IMR-90 (cell line): ENCODE data around the gene OR13A1. TPM values are rescaled to one million over a fixed set of nuclear protein-coding genes. Genes with fewer than 3 reads are reported as not detected.

ENCODE experiments used
- ATAC-seq: fragments of 200-7000 bp; cut with Tn5 transposase; 2 replicates; pipeline ENCODE4 v1.9.1; 2020; ENCODE audit warnings: low read depth, mild to moderate bottlenecking, moderate library complexity
- BruUV-seq: library from RNA; stranded (reverse); fragments of 400-500 nt; replicated peaks from 2 replicates; lab custom pipeline; 2021; lab: Mats Ljungman, UMichigan
- CTCF ChIA-PET: fragments of 300-600 bp; formaldehyde crosslinking; extraction: SDS; loops from one replicate; lab custom pipeline; 2021; ENCODE audit warnings: antibody characterized with exemption; lab: Yijun Ruan, JAX
- POLR2A ChIA-PET: fragments of 300-600 bp; sonication (Branson Sonifier 250); formaldehyde crosslinking; loops from one replicate; lab custom pipeline; 2022; ENCODE audit warnings: antibody characterized with exemption; ENCODE audit not compliant: unreplicated experiment; lab: Charles Lee
- DNase-seq: peaks from one replicate; pipeline ENCODE4 v3.0.0; 2013
- H2AFZ ChIP-seq: replicated peaks from 2 replicates; pipeline ENCODE3; 2013; ENCODE audit warnings: low read length, mild to moderate bottlenecking; ENCODE audit not compliant: poor library complexity
- H2AK5ac ChIP-seq: 2 replicates; pipeline ENCODE4 v1.6.1; 2013; ENCODE audit warnings: low read depth, low read length, inconsistent platforms
- H2AK9ac ChIP-seq: replicated peaks from 2 replicates; pipeline ENCODE3; 2013; ENCODE audit warnings: mild to moderate bottlenecking, low read depth, low read length, moderate library complexity; ENCODE audit not compliant: poor library complexity
- H2BK120ac ChIP-seq: 2 replicates; pipeline ENCODE4 v1.6.1; 2013; ENCODE audit warnings: low read depth, low read length, inconsistent platforms
- H2BK15ac ChIP-seq: 3 replicates; pipeline ENCODE4 v1.6.1; 2013; ENCODE audit warnings: low read depth, low read length, inconsistent platforms
- H2BK20ac ChIP-seq: 2 replicates; pipeline ENCODE4 v1.6.1; 2013; ENCODE audit warnings: low read depth, mild to moderate bottlenecking, inconsistent platforms, low read length, moderate library complexity
- H2BK5ac ChIP-seq: 2 replicates; pipeline ENCODE4 v1.6.1; 2013; ENCODE audit warnings: mild to moderate bottlenecking, low read depth, low read length, inconsistent platforms; ENCODE audit not compliant: poor library complexity, severe bottlenecking
- H3K14ac ChIP-seq: replicated peaks from 2 replicates; pipeline ENCODE4 v1.6.1; 2013; ENCODE audit warnings: low read depth, low read length, inconsistent platforms
- H3K18ac ChIP-seq: 2 replicates; pipeline ENCODE4 v1.6.1; 2013; ENCODE audit warnings: low read depth, low read length, control low read depth
- H3K23ac ChIP-seq: 2 replicates; pipeline ENCODE4 v1.6.1; 2013; ENCODE audit warnings: low read depth, low read length, inconsistent platforms
- H3K27ac ChIP-seq: 2 replicates; pipeline ENCODE4 v1.5.1; 2013; ENCODE audit warnings: mild to moderate bottlenecking, control low read depth, low read length; ENCODE audit not compliant: insufficient read depth
- H3K27me3 ChIP-seq: 2 replicates; pipeline ENCODE4 v1.6.1; 2013; ENCODE audit warnings: low read length; ENCODE audit not compliant: control insufficient read depth, insufficient read depth
- H3K36me3 ChIP-seq: 2 replicates; pipeline ENCODE4 v1.6.1; 2013; ENCODE audit warnings: low read length, mixed read lengths; ENCODE audit not compliant: control insufficient read depth, insufficient read depth
- H3K4ac ChIP-seq: 2 replicates; pipeline ENCODE4 v1.6.1; 2013; ENCODE audit warnings: low read depth, low read length, inconsistent platforms
- H3K4me1 ChIP-seq: 2 replicates; pipeline ENCODE4 v1.6.1; 2013; ENCODE audit warnings: low read length, mixed read lengths; ENCODE audit not compliant: control insufficient read depth, insufficient read depth
- H3K4me2 ChIP-seq: 2 replicates; pipeline ENCODE4 v1.6.1; 2013; ENCODE audit warnings: low read depth, mild to moderate bottlenecking, control low read depth, low read length, moderate library complexity
- H3K4me3 ChIP-seq: 2 replicates; pipeline ENCODE4 v1.5.1; 2013; ENCODE audit warnings: low read depth, mild to moderate bottlenecking, control low read depth, low read length, moderate library complexity; ENCODE audit not compliant: insufficient read depth
- H3K56ac ChIP-seq: 2 replicates; pipeline ENCODE4 v1.6.1; 2013; ENCODE audit warnings: low read length, inconsistent platforms; ENCODE audit not compliant: insufficient read depth; ENCODE audit errors: extremely low read depth
- H3K79me1 ChIP-seq, 2 experiments: 2 replicates each; pipeline ENCODE4 v1.6.1; 2013; ENCODE audit warnings: low read length in 2 of 2, inconsistent platforms in 1 of 2, low read depth in 1 of 2
- H3K9ac ChIP-seq: 2 replicates; pipeline ENCODE4 v1.6.1; 2013; ENCODE audit warnings: low read depth, low read length, control low read depth
- H3K9me1 ChIP-seq: 2 replicates; pipeline ENCODE4 v1.6.1; 2013; ENCODE audit warnings: low read length, inconsistent platforms; ENCODE audit not compliant: insufficient read depth
- H3K9me3 ChIP-seq: 2 replicates; pipeline ENCODE4 v1.6.1; 2013; ENCODE audit warnings: low read length; ENCODE audit not compliant: control insufficient read depth, insufficient read depth
- H4K20me1 ChIP-seq: 2 replicates; pipeline ENCODE4 v1.6.1; 2013; ENCODE audit warnings: low read length, inconsistent platforms; ENCODE audit not compliant: insufficient read depth
- H4K5ac ChIP-seq: 2 replicates; pipeline ENCODE4 v1.6.1; 2013; ENCODE audit warnings: mild to moderate bottlenecking, low read depth, low read length, control low read depth
- H4K8ac ChIP-seq, 2 experiments: 2 replicates each; pipeline ENCODE4 v1.6.1; 2013; ENCODE audit warnings: low read depth in 2 of 2, low read length in 2 of 2, control low read depth in 1 of 2, inconsistent platforms in 1 of 2
- H4K91ac ChIP-seq: 2 replicates; pipeline ENCODE4 v1.6.1; 2013; ENCODE audit warnings: low read depth, low read length, inconsistent platforms; ENCODE audit not compliant: insufficient read depth
- BHLHE40 ChIP-seq: fragments of 150-350 bp; IDR thresholded peaks from 2 replicates; pipeline ENCODE4 v1.6.1; 2016; ENCODE audit warnings: mild to moderate bottlenecking, low read depth, low read length
- CEBPB ChIP-seq: IDR thresholded peaks from 2 replicates; pipeline ENCODE4 v1.6.1; 2012; ENCODE audit warnings: low read depth, low read length, improper control_type of control experiment
- CHD1 ChIP-seq: IDR thresholded peaks from 2 replicates; pipeline ENCODE4 v1.6.1; 2012; ENCODE audit warnings: low read depth, low read length, improper control_type of control experiment
- FOS ChIP-seq: fragments of 150-350 bp; IDR thresholded peaks from 2 replicates; pipeline ENCODE4 v1.6.1; 2016; ENCODE audit warnings: low read depth, low read length
- MAFK ChIP-seq: IDR thresholded peaks from 2 replicates; pipeline ENCODE4 v1.6.1; 2012; ENCODE audit warnings: low read depth, low read length, improper control_type of control experiment
- MAZ ChIP-seq: IDR thresholded peaks from 2 replicates; pipeline ENCODE4 v1.6.1; 2012; ENCODE audit warnings: low read depth, mild to moderate bottlenecking, low read length, improper control_type of control experiment, moderate library complexity, borderline replicate concordance
- MXI1 ChIP-seq: IDR thresholded peaks from 2 replicates; pipeline ENCODE4 v1.6.1; 2012; ENCODE audit warnings: low read depth, mild to moderate bottlenecking, low read length, moderate library complexity, borderline replicate concordance
- NFE2L2 ChIP-seq: fragments of 150-350 bp; IDR thresholded peaks from 2 replicates; pipeline ENCODE4 v1.6.1; 2016; ENCODE audit warnings: low read depth, mild to moderate bottlenecking, low read length
- POLR2A ChIP-seq: IDR thresholded peaks from 2 replicates; pipeline ENCODE4 v1.6.1; 2012; ENCODE audit warnings: mild to moderate bottlenecking, low read depth, low read length
- RAD21 ChIP-seq: IDR thresholded peaks from 2 replicates; pipeline ENCODE4 v1.6.1; 2012; ENCODE audit warnings: low read length, improper control_type of control experiment
- RCOR1 ChIP-seq: IDR thresholded peaks from 2 replicates; pipeline ENCODE4 v1.6.1; 2012; ENCODE audit warnings: mild to moderate bottlenecking, low read length, improper control_type of control experiment; ENCODE audit not compliant: insufficient replicate concordance
- RFX5 ChIP-seq: IDR thresholded peaks from 2 replicates; pipeline ENCODE4 v1.8.0; 2012; ENCODE audit warnings: low read depth, mild to moderate bottlenecking, low read length, moderate library complexity
- SMC3 ChIP-seq: fragments of 150-350 bp; IDR thresholded peaks from 2 replicates; pipeline ENCODE4 v1.6.1; 2016; ENCODE audit warnings: low read depth, mild to moderate bottlenecking, antibody characterized with exemption, low read length, moderate library complexity
- dilution Hi-C: fragments of 300-500 bp; cut with HindIII; formaldehyde crosslinking; loops from one replicate; pipeline ENCODE4 v1.14.3; 2018; ENCODE audit warnings: low sequenced_read_pairs; ENCODE audit not compliant: unreplicated experiment
- in situ Hi-C: fragments of 300-500 bp; cut with MboI; formaldehyde crosslinking; loops from 3 replicates; pipeline ENCODE4 v1.14.3; 2019; ENCODE audit warnings: low sequenced_read_pairs, inconsistent platforms, mixed read lengths
- intact Hi-C: fragments of 100-400 bp; cut with micrococcal nuclease; formaldehyde crosslinking; loops from 2 replicates; pipeline ENCODE4 v1.10.0; 2022
- polyA plus RNA-seq, 3 experiments: library from polyadenylated mRNA; depleted of rRNA; stranded (reverse); fragments of >200 nt; gene quantifications; 2 replicates each; pipeline ENCODE4 v1.2.3, GENCODE V29; 2012; ENCODE audit warnings: low replicate concordance in 1 of 3
- total RNA-seq: library from RNA; depleted of rRNA; stranded (reverse); fragments of >200 nt; gene quantifications from 2 replicates; pipeline ENCODE4 v1.2.3, GENCODE V29; 2012
- TF ChIP-seq, protein P1 (sequence below): conservative IDR thresholded peaks from 2 replicates; pipeline ENCODE4 v1.5.1; 2012; ENCODE audit warnings: mild to moderate bottlenecking, low read depth, low read length, improper control_type of control experiment
- TF ChIP-seq, protein P2 (sequence below): fragments of 150-350 bp; IDR thresholded peaks from 2 replicates; pipeline ENCODE4 v1.6.1; 2017; ENCODE audit warnings: mild to moderate bottlenecking, antibody characterized with exemption, low read length, low read depth
- TF ChIP-seq, protein P3 (sequence below): fragments of 150-350 bp; IDR thresholded peaks from 2 replicates; pipeline ENCODE4 v1.6.1; 2016; ENCODE audit warnings: low read depth, mild to moderate bottlenecking, low read length, moderate library complexity, borderline replicate concordance

The OR13A1 gene
- total and polyA plus RNA-seq, 2 of the 4 experiments (the other 2 are of a cell fraction) = not detected

DNA sequence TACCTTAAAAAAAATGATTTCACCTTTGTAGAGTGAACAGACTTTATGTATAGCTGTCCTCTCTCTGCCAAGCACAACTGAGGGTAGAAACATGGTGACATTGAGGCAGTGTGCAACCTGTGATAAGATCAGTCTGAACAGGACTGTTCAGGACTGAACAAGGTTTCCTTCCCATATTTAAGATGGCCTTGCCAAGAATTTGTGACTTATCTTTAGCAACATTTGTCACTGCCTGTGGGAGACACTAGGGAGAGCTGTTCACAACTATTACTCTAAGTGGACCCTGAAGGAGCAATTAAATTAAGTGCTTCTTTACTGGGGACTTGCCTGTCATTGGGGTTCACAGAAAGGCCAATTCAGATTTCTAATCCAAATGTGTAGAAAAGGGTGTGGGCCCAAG, 6.7 kb downstream of the OR13A1 start:
- DNase-seq = no peak
- Histone ChIP-seq H3K4me2 (no peak overlapping the region), H3K27me3 (no peaks in the 10 kb centered on the region; the same call in 1 of the 2 replicates), H2BK120ac (no peak overlapping the region), H2BK20ac (no peak overlapping the region), H3K56ac (no peak overlapping the region), H4K8ac (no peak overlapping the region), H4K5ac (no peak overlapping the region), H3K23ac (no peak overlapping the region), H3K27ac (no peak overlapping the region), H2BK15ac (no peak overlapping the region), H4K20me1 (no peaks in the 10 kb centered on the region), H3K4ac (no peak overlapping the region), H2AK9ac (no peak overlapping the region), H2AFZ (no peak overlapping the region), H3K79me1 (no peaks in the 10 kb centered on the region), H3K14ac (no peak overlapping the region), H3K9me3 (no peaks in the 10 kb centered on the region), H3K18ac (no peak overlapping the region), H2AK5ac (no peak overlapping the region), H2BK5ac (no peak overlapping the region), H3K36me3 (no peaks in the 10 kb centered on the region), H4K91ac (no peak overlapping the region), H3K9me1 (no peaks in the 10 kb centered on the region), H3K9ac (no peak overlapping the region), H3K4me1 (no peaks in the 10 kb centered on the region), H3K4me3 (no peak overlapping the region)
- TF ChIP-seq MAZ (no peak), POLR2A (no peak), RAD21 (no peak), RCOR1 (no peak), SMC3 (no peak), BHLHE40 (no peak), MAFK (no peak), RFX5 (no peak), NFE2L2 (no peak), MXI1 (no peak), CHD1 (no peak), FOS (no peak), CEBPB (no peak)
- TF ChIP-seq, protein P1, sequence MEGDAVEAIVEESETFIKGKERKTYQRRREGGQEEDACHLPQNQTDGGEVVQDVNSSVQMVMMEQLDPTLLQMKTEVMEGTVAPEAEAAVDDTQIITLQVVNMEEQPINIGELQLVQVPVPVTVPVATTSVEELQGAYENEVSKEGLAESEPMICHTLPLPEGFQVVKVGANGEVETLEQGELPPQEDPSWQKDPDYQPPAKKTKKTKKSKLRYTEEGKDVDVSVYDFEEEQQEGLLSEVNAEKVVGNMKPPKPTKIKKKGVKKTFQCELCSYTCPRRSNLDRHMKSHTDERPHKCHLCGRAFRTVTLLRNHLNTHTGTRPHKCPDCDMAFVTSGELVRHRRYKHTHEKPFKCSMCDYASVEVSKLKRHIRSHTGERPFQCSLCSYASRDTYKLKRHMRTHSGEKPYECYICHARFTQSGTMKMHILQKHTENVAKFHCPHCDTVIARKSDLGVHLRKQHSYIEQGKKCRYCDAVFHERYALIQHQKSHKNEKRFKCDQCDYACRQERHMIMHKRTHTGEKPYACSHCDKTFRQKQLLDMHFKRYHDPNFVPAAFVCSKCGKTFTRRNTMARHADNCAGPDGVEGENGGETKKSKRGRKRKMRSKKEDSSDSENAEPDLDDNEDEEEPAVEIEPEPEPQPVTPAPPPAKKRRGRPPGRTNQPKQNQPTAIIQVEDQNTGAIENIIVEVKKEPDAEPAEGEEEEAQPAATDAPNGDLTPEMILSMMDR = no peak
- TF ChIP-seq, protein P2, sequence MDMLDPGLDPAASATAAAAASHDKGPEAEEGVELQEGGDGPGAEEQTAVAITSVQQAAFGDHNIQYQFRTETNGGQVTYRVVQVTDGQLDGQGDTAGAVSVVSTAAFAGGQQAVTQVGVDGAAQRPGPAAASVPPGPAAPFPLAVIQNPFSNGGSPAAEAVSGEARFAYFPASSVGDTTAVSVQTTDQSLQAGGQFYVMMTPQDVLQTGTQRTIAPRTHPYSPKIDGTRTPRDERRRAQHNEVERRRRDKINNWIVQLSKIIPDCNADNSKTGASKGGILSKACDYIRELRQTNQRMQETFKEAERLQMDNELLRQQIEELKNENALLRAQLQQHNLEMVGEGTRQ = no peak
- TF ChIP-seq, protein P3, sequence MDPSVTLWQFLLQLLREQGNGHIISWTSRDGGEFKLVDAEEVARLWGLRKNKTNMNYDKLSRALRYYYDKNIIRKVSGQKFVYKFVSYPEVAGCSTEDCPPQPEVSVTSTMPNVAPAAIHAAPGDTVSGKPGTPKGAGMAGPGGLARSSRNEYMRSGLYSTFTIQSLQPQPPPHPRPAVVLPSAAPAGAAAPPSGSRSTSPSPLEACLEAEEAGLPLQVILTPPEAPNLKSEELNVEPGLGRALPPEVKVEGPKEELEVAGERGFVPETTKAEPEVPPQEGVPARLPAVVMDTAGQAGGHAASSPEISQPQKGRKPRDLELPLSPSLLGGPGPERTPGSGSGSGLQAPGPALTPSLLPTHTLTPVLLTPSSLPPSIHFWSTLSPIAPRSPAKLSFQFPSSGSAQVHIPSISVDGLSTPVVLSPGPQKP = no peak
- ChIA-PET POLR2A (no interaction called here), CTCF (no interaction called here)
- in situ Hi-C loops (no loop called here), dilution Hi-C loops (no loop called here), intact Hi-C loops (no loop called here)
- no TSS peak for BruUV-seq
- no peak for ATAC-seq
